Measurements from ENCODE around the gene FBXO24. TPM values are rescaled to one million over a fixed set of nuclear protein-coding genes. Genes with fewer than 3 reads are reported as not detected.
"Not testable (repeated sequence)": the region's sequence is repeated elsewhere in the genome, so short reads cannot be mapped to it uniquely, and the experiment has no call there.

FBXO24 gene
- total RNA-seq, 3 donors from 2014 or later (not counting 1 experiment from before 2014, with no cell fraction given) = 0.45 to 0.94 (median 0.88) TPM

- TF ChIP-seq CTCF (IDR thresholded peaks at IDR 0.05) = peak; percentile 97
- 36% methylated on average over 12 of the region's 12 CpGs for WGBS (ENCODE audit: insufficient coverage)
- Histone ChIP-seq H3K36me3 (ENCODE audit: control insufficient read depth, insufficient read depth, low read length) (peaks cover 26% of the 10 kb centered on the region), H3K27ac (ENCODE audit: low read length) (no peak overlapping the region), H3K27me3 (ENCODE audit: control insufficient read depth, insufficient read depth, low read length) (no peaks in the 10 kb centered on the region), H3K4me3 (ENCODE audit: low read length) (no peak overlapping the region), H3K4me1 (ENCODE audit: control insufficient read depth, insufficient read depth, low read length) (peaks cover 33% of the 10 kb centered on the region), H3K9me3 (ENCODE audit: control insufficient read depth, insufficient read depth, low read length) (no peaks in the 10 kb centered on the region)
- Mint-ChIP-seq H3K4me3 (no peak overlapping the region), H3K27ac (peak overlapping the region in 1 of 2 donors; percentile 56), H3K36me3 (no peaks in the 10 kb centered on the region), H3K4me1 (peaks cover 4 to 26% of the 10 kb centered on the region in 2 donors), H3K9me3 (no peaks in the 10 kb centered on the region), H3K27me3 (ENCODE audit: low read depth in 2 of 2) (no peaks in the 10 kb centered on the region)
- DNase-seq (peak; percentile 83 to 90), ATAC-seq (peak; percentile 75 to 80 (median 77))
- intact Hi-C loops (cut with micrococcal nuclease) = loop anchor here (1.0 kb wide), 2 partner anchors 127 to 161 kb away; no protein-coding TSS in a partner anchor
Measured at GRCh38 chr7:100563809-100564400, 22.2 kb upstream of the FBXO24 start.

GRCh38 chr7:100564405-100564804, 21.7 kb upstream of the FBXO24 start:
- 87% methylated on average over 5 of the region's 6 CpGs for WGBS (ENCODE audit: insufficient coverage)
- not testable (repeated sequence) for DNase-seq; H3K4me3 ChIP-seq (ENCODE audit: low read length); H3K27me3 Mint-ChIP-seq (ENCODE audit: low read depth in 2 of 2); H3K9me3 Mint-ChIP-seq; H3K27me3 ChIP-seq (ENCODE audit: control insufficient read depth, insufficient read depth, low read length); H3K27ac ChIP-seq (ENCODE audit: low read length); H3K9me3 ChIP-seq (ENCODE audit: control insufficient read depth, insufficient read depth, low read length); H3K36me3 Mint-ChIP-seq; H3K4me3 Mint-ChIP-seq; ATAC-seq
- Mint-ChIP-seq H3K4me1 (peaks cover 9 to 31% of the 10 kb centered on the region in 2 donors), H3K27ac (peak overlapping the region in 1 of 2 donors; percentile 56)
- Histone ChIP-seq H3K4me1 (ENCODE audit: control insufficient read depth, insufficient read depth, low read length) (peaks cover 37% of the 10 kb centered on the region), H3K36me3 (ENCODE audit: control insufficient read depth, insufficient read depth, low read length) (peaks cover 23% of the 10 kb centered on the region)
- intact Hi-C loops (cut with micrococcal nuclease) = loop anchor here (1.0 kb wide), 2 partner anchors 127 to 161 kb away; no protein-coding TSS in a partner anchor

GRCh38 chr7:100565133-100565571, 21.0 kb upstream of the FBXO24 start:
- Mint-ChIP-seq H3K27ac (no peak overlapping the region), H3K9me3 (no peaks in the 10 kb centered on the region), H3K4me1 (peaks cover 10 to 36% of the 10 kb centered on the region in 2 donors)

More at GRCh38 chr7:100565133-100565571, 21.0 kb upstream of the FBXO24 start:
- WGBS (ENCODE audit: insufficient coverage) = 98% methylated on average over 5 of the region's 11 CpGs
- H3K27ac ChIP-seq (ENCODE audit: low read length) = no peak overlapping the region
- ATAC-seq = no peak
- no peak for DNase-seq
- no peak overlapping the region for H3K4me3 ChIP-seq (ENCODE audit: low read length)
- H3K36me3 ChIP-seq (ENCODE audit: control insufficient read depth, insufficient read depth, low read length) = peaks cover 22% of the 10 kb centered on the region
- Mint-ChIP-seq H3K4me3 (no peak overlapping the region), H3K27me3 (ENCODE audit: low read depth in 2 of 2) (no peaks in the 10 kb centered on the region), H3K36me3 (no peaks in the 10 kb centered on the region)
- peaks cover 36% of the 10 kb centered on the region for H3K4me1 ChIP-seq (ENCODE audit: control insufficient read depth, insufficient read depth, low read length)
- no peaks in the 10 kb centered on the region for H3K27me3 ChIP-seq (ENCODE audit: control insufficient read depth, insufficient read depth, low read length)
- intact Hi-C loops (cut with micrococcal nuclease) = no loop called here
- H3K9me3 ChIP-seq (ENCODE audit: control insufficient read depth, insufficient read depth, low read length) = no peaks in the 10 kb centered on the region
- no peak for TF ChIP-seq CTCF (IDR thresholded peaks at IDR 0.05)

Data from natural killer cell (primary cell).